Thyroid gland (tissue), 4 donors: ENCODE measurements around the gene SCYL1.

ENCODE experiments used
- CTCF ChIP-seq, 6 experiments: fragments of 200-600 bp in 3 of 6; fragments of 450-650 bp in 3 of 6; sonication (generic) in 3 of 6; IDR thresholded peaks; one replicate each; pipeline ENCODE4 v1.5.1; 2016 to 2019; ENCODE audit warnings: antibody characterized with exemption in 6 of 6, mild to moderate bottlenecking in 2 of 6, inconsistent platforms in 1 of 6, moderate library complexity in 1 of 6
- POLR2A ChIP-seq, 2 donors: fragments of 450-650 bp; IDR thresholded peaks; one replicate each; pipeline ENCODE4 v1.6.1; 2017; ENCODE audit warnings: antibody characterized with exemption in 2 of 2, mild to moderate bottlenecking in 2 of 2, moderate library complexity in 1 of 2

GRCh38 chr11:65547446-65548125 lies 22.7 kb downstream of the SCYL1 start:
- TF ChIP-seq CTCF (IDR thresholded peaks at IDR 0.05) (no peak), POLR2A (IDR thresholded peaks at IDR 0.05) (no peak)
